ENCODE measurements around the gene PTPRN2. TPM values are rescaled to one million over a fixed set of nuclear protein-coding genes. Genes with fewer than 3 reads are reported as not detected.

Gene PTPRN2
- total RNA-seq, 1 donor = 0.09 TPM

- DNase-seq (ENCODE audit: low read depth) = no peak
- no peak overlapping the region for H3K4me3 ChIP-seq (ENCODE audit: low read depth, low read length)
- TF ChIP-seq, protein P1, sequence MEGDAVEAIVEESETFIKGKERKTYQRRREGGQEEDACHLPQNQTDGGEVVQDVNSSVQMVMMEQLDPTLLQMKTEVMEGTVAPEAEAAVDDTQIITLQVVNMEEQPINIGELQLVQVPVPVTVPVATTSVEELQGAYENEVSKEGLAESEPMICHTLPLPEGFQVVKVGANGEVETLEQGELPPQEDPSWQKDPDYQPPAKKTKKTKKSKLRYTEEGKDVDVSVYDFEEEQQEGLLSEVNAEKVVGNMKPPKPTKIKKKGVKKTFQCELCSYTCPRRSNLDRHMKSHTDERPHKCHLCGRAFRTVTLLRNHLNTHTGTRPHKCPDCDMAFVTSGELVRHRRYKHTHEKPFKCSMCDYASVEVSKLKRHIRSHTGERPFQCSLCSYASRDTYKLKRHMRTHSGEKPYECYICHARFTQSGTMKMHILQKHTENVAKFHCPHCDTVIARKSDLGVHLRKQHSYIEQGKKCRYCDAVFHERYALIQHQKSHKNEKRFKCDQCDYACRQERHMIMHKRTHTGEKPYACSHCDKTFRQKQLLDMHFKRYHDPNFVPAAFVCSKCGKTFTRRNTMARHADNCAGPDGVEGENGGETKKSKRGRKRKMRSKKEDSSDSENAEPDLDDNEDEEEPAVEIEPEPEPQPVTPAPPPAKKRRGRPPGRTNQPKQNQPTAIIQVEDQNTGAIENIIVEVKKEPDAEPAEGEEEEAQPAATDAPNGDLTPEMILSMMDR (IDR thresholded peaks at IDR 0.05; ENCODE audit: insufficient read depth, low read length) = no peak
Measured at GRCh38 chr7:157544226-157544625, 1043.4 kb downstream of the PTPRN2 start.

DNA sequence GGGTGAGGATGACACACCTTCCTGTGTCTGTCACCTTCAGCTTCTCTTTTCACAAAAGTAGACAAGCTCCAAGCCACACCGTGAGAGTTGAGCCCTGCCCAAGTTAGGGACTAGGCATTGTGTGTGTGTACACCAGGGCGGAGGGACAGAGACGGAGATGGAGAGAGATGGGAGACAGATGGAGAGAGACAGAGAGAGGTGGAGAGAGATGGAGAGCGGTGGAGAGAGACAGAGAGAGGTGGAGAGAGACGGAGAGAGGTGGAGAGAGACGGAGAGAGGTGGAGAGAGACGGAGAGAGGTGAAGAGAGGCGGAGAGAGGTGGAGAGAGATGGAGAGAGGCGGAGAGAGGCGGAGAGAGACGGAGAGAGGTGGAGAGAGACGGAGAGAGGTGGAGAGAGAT is 1043.8 kb downstream of the PTPRN2 start:
- TF ChIP-seq, protein P1 (IDR thresholded peaks at IDR 0.05; ENCODE audit: insufficient read depth, low read length) = no peak
- no peak overlapping the region for H3K4me3 ChIP-seq (ENCODE audit: low read depth, low read length)
- DNase-seq (ENCODE audit: low read depth) = no peak

GRCh38 chr7:157543276-157543675 is 1044.3 kb downstream of the PTPRN2 start:
- H3K4me3 ChIP-seq (ENCODE audit: low read depth, low read length) = no peak overlapping the region
- no peak for DNase-seq (ENCODE audit: low read depth)
- TF ChIP-seq, protein P1 (IDR thresholded peaks at IDR 0.05; ENCODE audit: insufficient read depth, low read length) = no peak

- TF ChIP-seq, protein P1 (IDR thresholded peaks at IDR 0.05; ENCODE audit: insufficient read depth, low read length) = no peak
- no peak for DNase-seq (ENCODE audit: low read depth)
- H3K4me3 ChIP-seq (ENCODE audit: low read depth, low read length) = no peak overlapping the region
Measured at GRCh38 chr7:157542068-157543021, 1045.3 kb downstream of the PTPRN2 start.

GRCh38 chr7:157541295-157542067 is 1046.1 kb downstream of the PTPRN2 start:
- TF ChIP-seq, protein P1 (IDR thresholded peaks at IDR 0.05; ENCODE audit: insufficient read depth, low read length) = no peak
- DNase-seq (ENCODE audit: low read depth) = no peak
- no peak overlapping the region for H3K4me3 ChIP-seq (ENCODE audit: low read depth, low read length)

GRCh38 chr7:157540606-157541294 is 1046.9 kb downstream of the PTPRN2 start:
- TF ChIP-seq, protein P1 (IDR thresholded peaks at IDR 0.05; ENCODE audit: insufficient read depth, low read length) = no peak
- no peak for DNase-seq (ENCODE audit: low read depth)
- H3K4me3 ChIP-seq (ENCODE audit: low read depth, low read length) = no peak overlapping the region

Measured in fibroblast of the aortic adventitia (primary cell).